Stimulated activated CD4-positive, alpha-beta T cell treated with anti-CD3 and anti-CD28 coated beads, Interleukin-12 subunit alpha, Interleukin-12 subunit beta, amount 100 ng/mL, for 4 hours (primary cell): ENCODE measurements around the gene VSTM4.

Experiments used
- DNase-seq: peaks from one replicate; pipeline ENCODE4 v3.0.0-alpha.2; 2020

VSTM4 gene

GRCh38 chr10:49001402-49001801 is 113.9 kb downstream of the VSTM4 start:
- no peak for DNase-seq

GRCh38 chr10:49000437-49001398 is 114.6 kb downstream of the VSTM4 start:
- no peak for DNase-seq

- no peak for DNase-seq
These were observed 116.0 kb downstream of the VSTM4 start for GRCh38 chr10:48999346-48999745.

GRCh38 chr10:48996329-48996728 is 119.0 kb downstream of the VSTM4 start:
- DNase-seq = no peak

GRCh38 chr10:48993627-48994026 is 121.7 kb downstream of the VSTM4 start:
- no peak for DNase-seq

GRCh38 chr10:48990226-48990625 is 125.1 kb downstream of the VSTM4 start:
- DNase-seq = no peak

GRCh38 chr10:48985621-48986158 is 129.6 kb downstream of the VSTM4 start:
- no peak for DNase-seq

- no peak for DNase-seq
These were observed 131.5 kb downstream of the VSTM4 start for GRCh38 chr10:48983648-48984351.

GRCh38 chr10:48982584-48982983 is 132.7 kb downstream of the VSTM4 start:
- no peak for DNase-seq

GRCh38 chr10:48981310-48981907 is 133.9 kb downstream of the VSTM4 start:
- peak; percentile 12 for DNase-seq

- no peak for DNase-seq
These were observed 137.0 kb downstream of the VSTM4 start for GRCh38 chr10:48978318-48978717.

- DNase-seq = no peak
These were observed 139.1 kb downstream of the VSTM4 start for GRCh38 chr10:48976196-48976595.

GRCh38 chr10:48974510-48975156 is 140.7 kb downstream of the VSTM4 start:
- no peak for DNase-seq

- no peak for DNase-seq
These were observed 142.3 kb downstream of the VSTM4 start for GRCh38 chr10:48973065-48973464.

- DNase-seq = no peak
These were observed 144.7 kb downstream of the VSTM4 start for GRCh38 chr10:48970654-48971053.

GRCh38 chr10:48970046-48970445 is 145.3 kb downstream of the VSTM4 start:
- DNase-seq = no peak

- no peak for DNase-seq
These were observed 147.3 kb downstream of the VSTM4 start for GRCh38 chr10:48968036-48968435.

- no peak for DNase-seq
These were observed 149.9 kb downstream of the VSTM4 start for GRCh38 chr10:48965460-48965859.
